ENCODE results near the gene LYVE1. TPM values are rescaled to one million over a fixed set of nuclear protein-coding genes. Genes with fewer than 3 reads are reported as not detected.

LYVE1 gene
- total RNA-seq, 2 donors from 2014 or later, result not detected

- H3K9me3 ChIP-seq (ENCODE audit: control insufficient read depth, low read length), result no peaks in the 10 kb centered on the region
- no peak for DNase-seq
- 89 to 95% methylated on average over 9 of the region's 9 CpGs for WGBS, 2 experiments (ENCODE audit: insufficient coverage in 1 of 2, insufficient read length in 1 of 2)
- H3K4me1 Mint-ChIP-seq, result peaks cover 28% of the 10 kb centered on the region
- no peaks in the 10 kb centered on the region for H3K27me3 ChIP-seq (ENCODE audit: control insufficient read depth, insufficient read depth, low read length, poor library complexity, severe bottlenecking)
- H3K4me3 Mint-ChIP-seq, result no peak overlapping the region
- no peaks in the 10 kb centered on the region for H3K36me3 Mint-ChIP-seq (ENCODE audit: low read depth)
- no peaks in the 10 kb centered on the region for H3K36me3 ChIP-seq (ENCODE audit: control insufficient read depth, insufficient read depth, low read length)
- no peak overlapping the region for H3K27ac Mint-ChIP-seq
- H3K4me3 ChIP-seq (ENCODE audit: low read length), result no peak overlapping the region
- peaks cover 5% of the 10 kb centered on the region for H3K4me1 ChIP-seq (ENCODE audit: control insufficient read depth, insufficient read depth, low read length)
- no peaks in the 10 kb centered on the region for H3K9me3 Mint-ChIP-seq
- H3K9ac ChIP-seq (ENCODE audit: extremely low read depth, low read length, poor library complexity, severe bottlenecking), result no peak overlapping the region
- TF ChIP-seq, protein P1, sequence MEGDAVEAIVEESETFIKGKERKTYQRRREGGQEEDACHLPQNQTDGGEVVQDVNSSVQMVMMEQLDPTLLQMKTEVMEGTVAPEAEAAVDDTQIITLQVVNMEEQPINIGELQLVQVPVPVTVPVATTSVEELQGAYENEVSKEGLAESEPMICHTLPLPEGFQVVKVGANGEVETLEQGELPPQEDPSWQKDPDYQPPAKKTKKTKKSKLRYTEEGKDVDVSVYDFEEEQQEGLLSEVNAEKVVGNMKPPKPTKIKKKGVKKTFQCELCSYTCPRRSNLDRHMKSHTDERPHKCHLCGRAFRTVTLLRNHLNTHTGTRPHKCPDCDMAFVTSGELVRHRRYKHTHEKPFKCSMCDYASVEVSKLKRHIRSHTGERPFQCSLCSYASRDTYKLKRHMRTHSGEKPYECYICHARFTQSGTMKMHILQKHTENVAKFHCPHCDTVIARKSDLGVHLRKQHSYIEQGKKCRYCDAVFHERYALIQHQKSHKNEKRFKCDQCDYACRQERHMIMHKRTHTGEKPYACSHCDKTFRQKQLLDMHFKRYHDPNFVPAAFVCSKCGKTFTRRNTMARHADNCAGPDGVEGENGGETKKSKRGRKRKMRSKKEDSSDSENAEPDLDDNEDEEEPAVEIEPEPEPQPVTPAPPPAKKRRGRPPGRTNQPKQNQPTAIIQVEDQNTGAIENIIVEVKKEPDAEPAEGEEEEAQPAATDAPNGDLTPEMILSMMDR (conservative IDR thresholded peaks at IDR 0.05), result no peak
- no peak overlapping the region for H3K27ac ChIP-seq (ENCODE audit: low read depth, low read length)
- no peaks in the 10 kb centered on the region for H3K27me3 Mint-ChIP-seq (ENCODE audit: insufficient read depth)
Measured at GRCh38 chr11:10604340-10604748, 35.9 kb upstream of the LYVE1 start.

GRCh38 chr11:10603721-10604297, 35.3 kb upstream of the LYVE1 start:
- Histone ChIP-seq H3K9me3 (ENCODE audit: control insufficient read depth, low read length) (no peaks in the 10 kb centered on the region), H3K27me3 (ENCODE audit: control insufficient read depth, insufficient read depth, low read length, poor library complexity, severe bottlenecking) (no peaks in the 10 kb centered on the region), H3K4me1 (ENCODE audit: control insufficient read depth, insufficient read depth, low read length) (peaks cover 5% of the 10 kb centered on the region), H3K27ac (ENCODE audit: low read depth, low read length) (no peak overlapping the region), H3K36me3 (ENCODE audit: control insufficient read depth, insufficient read depth, low read length) (no peaks in the 10 kb centered on the region), H3K4me3 (ENCODE audit: low read length) (no peak overlapping the region), H3K9ac (ENCODE audit: extremely low read depth, low read length, poor library complexity, severe bottlenecking) (no peak overlapping the region)
- TF ChIP-seq, protein P1 (conservative IDR thresholded peaks at IDR 0.05), result no peak
- Mint-ChIP-seq H3K4me3 (no peak overlapping the region), H3K36me3 (ENCODE audit: low read depth) (no peaks in the 10 kb centered on the region), H3K4me1 (peaks cover 28% of the 10 kb centered on the region), H3K27ac (no peak overlapping the region), H3K9me3 (no peaks in the 10 kb centered on the region), H3K27me3 (ENCODE audit: insufficient read depth) (no peaks in the 10 kb centered on the region)
- no peak for DNase-seq
- WGBS, 2 experiments (ENCODE audit: insufficient coverage in 1 of 2, insufficient read length in 1 of 2), result 80 to 93% methylated on average over 2 to 5 of the region's 5 CpGs

GRCh38 chr11:10602945-10603344, 34.5 kb upstream of the LYVE1 start:
- TF ChIP-seq, protein P1 (conservative IDR thresholded peaks at IDR 0.05), result no peak
- Histone ChIP-seq H3K9ac (ENCODE audit: extremely low read depth, low read length, poor library complexity, severe bottlenecking) (no peak overlapping the region), H3K4me3 (ENCODE audit: low read length) (no peak overlapping the region), H3K27me3 (ENCODE audit: control insufficient read depth, insufficient read depth, low read length, poor library complexity, severe bottlenecking) (no peaks in the 10 kb centered on the region), H3K36me3 (ENCODE audit: control insufficient read depth, insufficient read depth, low read length) (no peaks in the 10 kb centered on the region), H3K9me3 (ENCODE audit: control insufficient read depth, low read length) (no peaks in the 10 kb centered on the region), H3K27ac (ENCODE audit: low read depth, low read length) (no peak overlapping the region), H3K4me1 (ENCODE audit: control insufficient read depth, insufficient read depth, low read length) (peaks cover 5% of the 10 kb centered on the region)
- peaks cover 28% of the 10 kb centered on the region for H3K4me1 Mint-ChIP-seq
- DNase-seq, result no peak
- WGBS, 2 experiments (ENCODE audit: insufficient coverage in 1 of 2, insufficient read length in 1 of 2), result 95 to 96% methylated on average over 3 to 12 of the region's 12 CpGs
- no peaks in the 10 kb centered on the region for H3K36me3 Mint-ChIP-seq (ENCODE audit: low read depth)
- no peaks in the 10 kb centered on the region for H3K27me3 Mint-ChIP-seq (ENCODE audit: insufficient read depth)
- H3K9me3 Mint-ChIP-seq, result no peaks in the 10 kb centered on the region
- no peak overlapping the region for H3K4me3 Mint-ChIP-seq
- no peak overlapping the region for H3K27ac Mint-ChIP-seq

Data from endodermal cell (in vitro differentiated cells).